HCEC 1CT (cell line): Measurements from ENCODE around the gene PITX2.

Source experiments
- DNase-seq: peaks from one replicate; pipeline ENCODE4 v3.0.0-alpha.2; 2017

PITX2 gene

DNA sequence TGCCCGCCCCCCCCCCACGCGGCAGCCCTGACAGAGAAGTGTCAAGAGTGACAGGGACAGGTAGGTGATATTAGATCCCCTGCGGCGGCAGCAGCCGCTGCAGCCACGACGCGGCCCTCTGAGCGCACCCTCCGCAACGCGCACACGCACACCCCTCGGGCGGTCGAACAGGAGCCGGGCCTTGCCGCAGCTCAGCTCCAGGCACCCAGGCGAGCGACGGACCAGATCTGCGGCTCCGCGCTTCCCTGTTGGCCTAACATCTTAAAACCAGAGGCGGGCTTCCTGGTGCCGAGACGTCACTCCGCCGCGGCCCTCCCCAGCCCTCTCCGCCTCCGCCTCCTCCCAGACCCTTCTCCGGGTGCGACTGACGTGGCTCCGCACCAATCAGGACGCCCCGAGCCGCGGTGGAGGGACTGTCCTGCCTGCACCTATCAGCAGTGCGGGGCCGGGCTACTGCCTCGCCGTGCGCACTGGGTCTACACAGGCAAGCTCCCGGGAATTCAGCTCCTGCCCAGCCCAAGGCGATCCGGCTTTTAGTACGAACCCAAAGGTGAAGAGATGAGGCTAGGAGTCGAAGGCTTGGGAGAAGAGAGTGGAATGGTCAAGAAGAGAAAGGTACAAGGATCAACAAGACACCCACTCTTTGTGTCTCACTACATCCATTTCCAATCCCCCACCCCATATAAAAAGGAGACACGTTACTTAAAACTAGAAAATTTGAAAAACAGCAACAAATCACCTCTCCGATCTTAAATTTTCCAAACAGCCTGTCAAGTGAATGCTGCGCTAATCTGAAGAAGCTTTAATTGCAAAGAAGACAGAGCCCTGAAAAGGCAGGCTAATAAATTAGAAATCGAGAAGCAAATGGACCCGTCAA, at the start of gene PITX2:
Gene PITX2, minus strand, starts transcription at position 237 of the 877 bp plus-strand sequence. CDS start 617 bp downstream, outside the sequence.
- peak; percentile 30 for DNase-seq

DNA sequence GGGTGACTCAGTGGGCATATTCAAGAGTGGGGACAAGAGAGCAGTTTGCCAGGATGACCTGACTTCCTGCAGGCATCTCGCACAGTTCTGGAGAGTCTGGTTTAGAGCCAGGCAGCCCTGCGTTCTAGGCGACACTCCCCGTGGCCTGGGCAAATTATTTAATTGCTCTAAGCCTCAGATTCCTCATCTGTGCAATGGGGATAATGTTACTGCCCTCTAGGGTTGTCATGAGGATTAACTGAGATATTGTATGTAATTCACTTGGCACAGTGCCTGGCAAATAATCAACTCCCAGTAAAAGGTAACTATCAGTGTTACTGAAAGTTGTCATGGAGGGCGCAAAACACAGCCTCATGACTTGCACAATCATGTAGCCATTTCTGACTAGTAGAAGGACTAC, 48.8 kb upstream of the PITX2 start:
- DNase-seq, result no peak

DNA sequence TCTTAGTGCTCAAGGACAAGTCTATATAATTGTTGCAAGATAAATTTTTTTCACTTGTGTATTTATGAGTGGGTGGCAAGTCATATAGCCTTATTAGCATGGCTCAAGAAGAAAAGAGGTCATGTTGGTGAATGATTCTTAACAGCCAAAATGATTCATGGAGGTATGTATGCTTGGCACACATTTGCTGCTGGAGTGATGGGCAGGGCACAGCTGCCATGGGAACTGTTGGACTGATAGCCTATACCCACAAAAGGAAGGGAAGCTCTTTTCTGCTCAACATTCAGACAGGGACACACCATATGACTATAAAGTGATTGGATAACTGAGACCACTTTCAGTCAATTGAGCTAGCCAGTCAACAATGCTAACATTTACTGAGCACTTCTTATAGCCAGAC, 46.8 kb upstream of the PITX2 start:
- no peak for DNase-seq

DNA sequence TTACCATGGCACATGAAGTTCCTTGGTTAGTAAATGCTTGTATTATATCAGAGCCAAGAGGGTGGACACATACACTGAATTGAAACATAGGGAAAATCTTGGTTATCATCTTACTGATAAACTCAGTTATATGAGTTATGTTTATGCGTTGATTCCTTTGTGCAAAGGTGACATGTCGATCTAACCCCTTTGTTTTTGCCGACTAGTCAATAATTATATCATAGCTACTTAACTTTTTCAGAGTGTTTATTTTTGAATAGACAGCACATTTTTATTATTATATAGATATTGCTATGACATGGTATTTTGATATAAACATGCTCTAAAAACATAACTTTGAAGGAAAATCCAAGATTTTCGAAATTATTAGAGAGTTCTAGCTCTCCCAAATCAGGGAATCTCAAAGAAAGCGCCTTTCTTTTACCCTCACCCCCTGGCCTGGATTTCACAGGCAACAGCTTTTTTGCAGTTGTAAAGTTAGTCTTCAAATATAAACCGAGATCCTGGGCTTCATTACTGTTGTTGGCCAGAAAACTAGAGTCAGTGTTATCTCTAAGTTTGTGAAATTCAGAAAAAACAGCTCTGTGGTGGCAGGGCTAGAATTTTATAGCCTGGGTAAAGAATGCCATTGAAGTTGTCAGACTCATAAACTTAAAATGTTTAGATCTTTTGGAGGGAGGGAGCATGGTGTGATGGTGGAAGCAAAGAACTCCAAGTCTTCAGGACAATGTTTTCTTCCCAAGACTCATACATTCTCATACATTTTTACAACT, 45.8 kb upstream of the PITX2 start:
- DNase-seq, result no peak

DNA sequence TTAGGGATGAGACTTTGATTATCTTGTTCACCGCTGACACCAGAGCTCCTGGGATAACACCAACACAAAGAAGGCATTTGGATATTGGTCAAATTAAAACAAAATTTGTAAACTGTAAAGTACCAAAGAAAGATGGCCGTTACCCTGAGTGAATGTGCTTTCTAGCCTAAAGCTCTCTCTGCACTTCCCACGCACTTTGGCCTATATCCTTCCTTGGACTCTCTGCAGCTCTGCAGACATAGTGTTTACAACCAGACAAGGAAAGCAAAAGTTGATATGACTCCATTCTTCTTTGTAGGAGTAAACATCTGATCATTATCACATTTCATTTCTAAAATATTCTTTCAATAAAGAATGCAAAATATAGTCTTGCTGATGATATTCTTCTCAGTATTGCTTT, 44.8 kb upstream of the PITX2 start:
- DNase-seq, result no peak

DNA sequence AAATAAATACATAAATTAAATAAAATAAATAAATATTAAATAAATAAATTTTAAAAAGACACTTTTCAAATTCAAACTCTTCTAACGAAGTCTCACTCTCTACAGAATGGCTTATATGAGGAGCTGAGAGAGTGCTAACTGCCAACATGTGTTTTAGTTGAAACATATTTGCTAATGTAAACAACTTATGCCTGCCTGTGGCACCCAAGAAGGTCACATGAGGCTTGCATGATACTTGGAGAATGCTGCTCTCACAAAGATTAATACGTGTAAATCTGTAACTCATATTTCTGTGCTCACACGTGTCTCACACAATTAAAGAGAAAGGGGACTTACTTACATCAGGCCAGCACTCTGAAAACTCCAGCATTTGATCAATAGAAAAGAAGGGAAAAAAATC, 43.2 kb upstream of the PITX2 start:
- no peak for DNase-seq

DNA sequence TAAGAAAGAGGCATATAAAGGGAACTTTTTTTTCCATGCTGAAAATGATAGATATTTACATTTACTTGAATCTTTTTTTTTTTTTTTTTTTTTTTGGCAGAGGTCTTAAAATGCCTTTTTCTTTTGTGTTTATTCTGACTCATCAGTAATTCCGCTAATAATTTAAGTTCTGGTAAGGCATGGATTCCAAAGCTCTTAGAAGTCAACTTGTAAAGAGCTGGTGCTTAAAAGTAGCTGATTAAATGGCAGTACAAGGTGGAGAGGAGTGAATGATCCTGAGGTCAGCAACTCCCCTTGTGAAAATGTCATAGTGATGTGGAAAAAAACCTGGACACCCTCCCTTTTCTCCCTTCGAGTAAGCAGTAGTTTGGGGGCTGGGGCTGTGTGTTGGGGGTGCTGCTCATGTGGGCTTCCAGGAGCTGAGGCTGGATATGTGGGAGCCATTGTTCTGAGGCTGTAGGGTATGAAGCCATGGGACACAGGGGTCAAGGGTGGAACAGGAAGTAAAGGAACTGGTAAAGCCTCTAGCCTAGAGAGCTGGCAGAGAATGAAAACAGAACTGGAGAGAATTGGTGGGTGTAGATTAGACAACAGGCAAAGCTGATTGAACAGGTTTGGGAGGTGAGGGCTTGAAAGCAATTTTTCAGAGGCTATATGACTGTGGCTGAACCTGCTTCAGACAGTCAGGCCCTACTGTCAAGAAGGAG, 41.0 kb upstream of the PITX2 start:
- peak; percentile 27 for DNase-seq

DNA sequence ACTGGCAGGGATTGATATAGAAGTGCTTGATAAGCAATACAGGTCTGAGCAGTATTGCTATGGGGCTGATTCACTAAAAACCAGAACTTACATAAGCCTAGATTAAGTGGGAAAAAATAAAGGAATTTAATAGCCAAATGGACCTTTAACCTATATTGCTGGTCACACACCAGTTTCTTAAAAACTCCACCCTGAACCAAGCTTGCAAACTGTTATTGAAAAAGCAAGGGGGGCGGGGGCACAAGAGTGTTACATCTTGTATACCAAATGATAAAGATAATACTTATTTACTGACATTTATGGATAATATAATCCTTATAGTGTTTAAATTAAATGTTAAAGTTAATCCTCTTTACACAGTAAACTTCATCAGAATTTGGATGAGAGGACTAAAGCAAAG, 40.3 kb upstream of the PITX2 start:
- no peak for DNase-seq

DNA sequence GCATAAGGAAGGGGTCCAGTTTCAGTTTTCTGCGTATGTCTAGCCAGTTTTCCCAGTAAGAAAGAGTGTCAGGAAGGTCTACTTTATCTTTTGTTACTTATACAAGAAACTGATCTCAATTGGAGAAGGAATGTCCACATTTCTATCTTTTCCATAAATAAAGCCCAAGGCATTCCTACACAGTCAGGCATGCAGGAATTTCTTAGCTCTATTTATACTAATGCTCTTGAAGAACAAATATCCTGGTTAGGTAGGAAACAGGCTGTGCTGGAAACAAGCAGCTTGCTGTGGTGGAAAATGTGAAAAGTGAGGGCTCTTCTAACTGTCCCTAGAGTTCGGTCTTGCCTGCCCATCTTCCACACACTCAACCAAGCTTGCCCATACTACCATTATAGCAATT, 37.9 kb upstream of the PITX2 start:
- no peak for DNase-seq

DNA sequence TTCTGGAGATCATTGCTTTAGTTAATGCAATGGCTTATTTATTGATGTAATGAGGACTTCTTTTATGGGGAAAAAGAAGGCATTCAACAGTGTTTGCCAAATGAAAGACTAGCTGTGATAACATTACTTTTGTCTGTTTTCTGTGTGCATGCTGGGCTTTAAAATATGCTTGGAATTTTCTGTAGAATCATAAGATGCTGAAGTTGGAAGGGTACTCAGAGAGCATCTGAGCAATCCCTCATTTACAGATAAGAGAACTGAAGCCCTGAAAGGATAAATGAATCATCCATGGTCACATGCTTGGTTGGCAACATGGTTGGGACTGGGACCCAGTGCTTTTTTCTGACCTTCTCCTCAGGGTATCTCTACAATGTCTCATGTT, 31.4 kb upstream of the PITX2 start:
- no peak for DNase-seq

DNA sequence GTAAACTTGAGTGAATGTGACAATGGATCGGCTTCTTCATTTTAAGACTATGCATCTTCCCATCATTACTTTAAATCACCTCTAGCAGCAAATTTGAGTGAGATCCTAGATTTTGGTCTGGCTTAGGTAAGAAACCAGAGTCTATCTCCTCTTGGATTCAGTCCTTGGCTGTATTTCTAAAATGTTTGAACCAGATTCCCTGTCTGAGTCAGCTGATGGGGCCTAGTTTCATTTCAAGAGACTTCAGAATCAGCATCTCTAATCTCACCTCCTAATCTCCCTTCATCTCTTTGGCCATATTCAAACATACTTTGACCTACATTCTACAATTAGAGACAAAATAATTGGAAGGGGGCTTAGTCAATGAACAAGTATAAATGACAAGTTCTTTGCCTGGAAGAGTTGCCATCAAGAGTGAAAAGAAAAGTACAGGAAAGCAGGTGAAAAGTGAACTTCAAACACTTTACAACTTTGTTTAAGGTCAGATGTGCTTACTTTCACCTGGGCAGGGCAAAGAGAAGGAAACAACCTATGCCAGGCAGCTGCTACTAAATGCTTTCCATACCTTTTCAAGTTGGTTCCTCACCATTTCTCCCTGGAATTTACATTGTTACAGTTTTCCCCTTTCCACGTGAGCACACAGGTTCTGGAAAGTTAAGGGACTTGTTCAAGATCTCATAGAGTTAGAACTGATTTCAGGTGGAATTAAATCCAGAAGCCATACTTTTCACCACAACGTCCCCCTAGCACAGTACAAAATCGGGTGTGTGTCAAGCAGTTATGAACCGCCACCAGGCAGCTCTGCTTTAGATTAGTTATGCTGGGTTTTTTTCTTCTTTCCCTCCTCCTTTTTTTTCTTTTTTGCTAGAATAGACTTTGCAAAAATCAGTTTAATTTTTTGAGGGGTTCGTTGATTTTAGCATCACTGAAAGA, 30.7 kb upstream of the PITX2 start:
- no peak for DNase-seq

DNA sequence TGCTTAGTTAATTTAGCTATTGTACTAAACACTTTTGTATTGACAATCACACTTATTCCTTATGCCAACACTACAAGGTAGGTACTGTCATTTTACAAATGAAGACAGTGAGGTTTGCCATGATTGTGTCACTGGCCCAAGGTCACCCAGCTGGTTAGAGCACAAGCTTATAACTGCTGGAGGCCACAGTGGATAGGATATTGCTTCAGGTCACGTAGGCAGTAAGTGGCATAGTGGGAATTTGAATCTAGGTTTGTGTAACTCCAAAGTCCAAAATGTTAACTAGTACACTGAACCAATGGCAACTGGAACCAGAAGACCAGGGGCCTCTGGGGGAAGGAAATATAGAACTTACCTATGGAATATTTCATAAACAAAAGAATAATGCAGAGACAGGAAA, 21.1 kb upstream of the PITX2 start:
- DNase-seq, result no peak

DNA sequence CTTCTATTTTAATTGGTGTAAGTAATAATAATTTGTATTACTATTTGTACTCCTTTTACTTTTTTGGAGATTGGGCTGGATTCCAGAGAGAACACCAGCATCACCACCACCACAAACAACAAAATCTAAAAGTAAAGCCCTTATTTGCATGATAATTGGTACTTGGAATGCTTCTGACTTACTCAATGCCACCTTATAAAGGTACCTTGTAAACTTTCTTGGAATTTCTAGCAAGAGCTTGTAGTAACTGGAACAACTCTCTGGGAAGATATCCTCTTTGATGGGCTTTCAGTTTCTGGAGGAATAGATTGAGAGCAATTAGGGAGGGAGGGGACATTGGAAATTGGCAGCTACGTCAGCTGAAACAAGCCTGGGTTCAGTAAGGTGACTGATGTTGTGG, 20.2 kb upstream of the PITX2 start:
- no peak for DNase-seq

DNA sequence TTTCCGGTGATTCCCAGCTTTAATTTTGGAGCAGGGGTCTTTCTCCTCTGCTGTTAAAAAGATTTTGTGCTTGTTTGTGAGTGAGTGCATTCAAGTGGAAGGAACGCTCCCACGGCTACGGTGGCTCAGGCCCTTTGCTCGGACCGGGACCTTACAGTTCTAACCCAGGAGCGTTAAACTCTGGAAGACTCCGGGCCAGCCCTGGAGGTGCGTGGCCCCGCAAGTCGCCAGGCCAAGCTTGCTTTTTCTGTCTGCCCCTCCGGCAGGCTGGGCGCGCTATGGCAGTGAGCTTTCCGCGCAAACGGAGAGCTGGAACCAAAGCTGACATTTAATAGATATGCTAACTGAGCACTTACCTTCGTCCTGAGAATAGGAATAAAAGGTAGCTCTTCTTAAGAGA, 18.3 kb upstream of the PITX2 start:
- DNase-seq, result no peak

DNA sequence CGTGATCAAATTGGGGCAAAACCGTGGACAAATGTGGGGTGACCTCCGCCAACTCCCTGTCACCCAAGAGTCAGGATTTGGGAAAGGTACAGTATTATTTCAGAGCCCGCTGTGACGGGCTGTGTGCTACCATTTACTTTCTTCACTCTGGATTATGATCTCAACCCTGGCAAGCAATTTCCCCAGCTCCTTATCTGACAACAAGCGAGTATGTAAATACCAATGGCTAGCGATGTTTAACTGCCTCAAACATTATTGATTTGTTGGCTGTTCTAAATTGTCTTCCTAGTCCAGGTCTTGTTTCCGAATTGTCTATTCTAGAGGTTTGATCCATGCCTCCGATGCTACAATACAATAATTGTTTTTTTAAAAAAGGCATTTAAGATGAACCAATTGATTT, 17.7 kb upstream of the PITX2 start:
- DNase-seq, result no peak

DNA sequence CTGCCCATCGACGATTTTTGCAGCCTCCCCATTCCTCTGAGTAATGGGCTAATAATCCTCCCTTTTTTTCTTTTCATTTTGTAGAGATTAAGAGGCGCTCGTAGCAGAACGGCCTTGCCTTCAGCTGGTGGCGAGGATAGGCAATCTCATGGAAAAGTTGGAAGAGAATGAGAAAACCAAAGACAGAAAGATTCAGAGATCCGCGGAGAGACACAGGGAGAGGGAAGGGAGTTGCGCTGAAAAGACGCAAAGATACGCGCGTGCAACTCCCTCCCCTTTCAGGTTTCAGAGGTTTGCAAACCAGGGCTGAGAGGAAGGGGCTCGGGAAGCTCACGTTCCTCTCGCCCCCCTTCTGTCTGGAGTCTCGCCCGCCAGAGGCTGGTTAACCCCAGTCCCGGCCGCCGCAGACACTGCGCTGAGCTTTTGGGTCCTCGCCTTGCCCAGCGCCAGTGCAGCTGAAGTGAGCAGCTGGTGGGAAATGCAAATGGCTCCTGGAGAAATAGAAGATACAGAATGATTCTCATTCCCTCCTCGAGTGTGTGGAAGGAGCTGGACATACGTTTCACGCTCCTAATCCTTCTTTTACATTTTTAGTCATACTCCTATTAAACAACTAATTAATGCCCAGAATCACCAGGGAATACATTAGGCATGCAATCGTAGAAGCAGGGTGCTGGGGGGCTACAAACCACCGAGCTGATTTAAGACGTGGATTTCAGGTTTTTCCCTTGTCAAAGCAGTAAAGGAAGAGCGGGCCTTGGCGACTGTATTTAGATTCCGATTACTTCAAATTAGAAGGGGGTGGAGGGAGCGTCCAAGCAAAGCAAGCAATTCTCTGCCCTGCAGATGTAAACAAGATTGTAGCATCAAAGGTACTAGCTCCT, 16.6 kb upstream of the PITX2 start:
- DNase-seq, result no peak

DNA sequence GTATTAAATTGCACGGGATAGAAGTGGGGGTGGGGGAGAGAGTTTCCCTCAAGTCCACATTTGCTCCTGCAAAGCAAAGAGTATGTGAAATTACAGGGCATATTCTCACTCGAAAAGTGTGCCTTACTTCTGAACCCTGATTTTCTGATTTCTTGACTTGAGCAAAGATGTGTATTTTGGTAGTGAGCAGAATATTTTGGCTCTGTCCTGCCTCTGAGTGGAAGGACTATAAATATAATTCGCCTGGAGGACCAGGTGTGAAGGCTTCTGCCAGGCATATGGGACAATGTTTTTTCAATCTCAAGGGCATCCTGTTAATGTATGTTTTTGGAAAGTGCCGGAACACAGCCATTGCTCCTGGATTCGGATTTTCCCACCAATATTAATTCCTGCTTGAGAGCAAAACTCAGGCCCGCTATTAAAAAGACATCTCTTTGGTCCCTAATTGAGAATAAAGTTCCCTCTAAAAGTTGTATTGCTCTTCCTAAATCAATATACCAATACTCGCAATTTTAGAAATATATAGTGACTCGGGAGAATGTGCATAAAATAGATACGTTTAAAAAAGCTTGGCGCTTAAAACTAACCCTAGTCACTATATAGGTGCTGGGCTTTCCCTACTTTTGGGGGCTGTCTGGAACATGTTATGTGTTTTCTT, 15.3 kb upstream of the PITX2 start:
- DNase-seq, result no peak

DNA sequence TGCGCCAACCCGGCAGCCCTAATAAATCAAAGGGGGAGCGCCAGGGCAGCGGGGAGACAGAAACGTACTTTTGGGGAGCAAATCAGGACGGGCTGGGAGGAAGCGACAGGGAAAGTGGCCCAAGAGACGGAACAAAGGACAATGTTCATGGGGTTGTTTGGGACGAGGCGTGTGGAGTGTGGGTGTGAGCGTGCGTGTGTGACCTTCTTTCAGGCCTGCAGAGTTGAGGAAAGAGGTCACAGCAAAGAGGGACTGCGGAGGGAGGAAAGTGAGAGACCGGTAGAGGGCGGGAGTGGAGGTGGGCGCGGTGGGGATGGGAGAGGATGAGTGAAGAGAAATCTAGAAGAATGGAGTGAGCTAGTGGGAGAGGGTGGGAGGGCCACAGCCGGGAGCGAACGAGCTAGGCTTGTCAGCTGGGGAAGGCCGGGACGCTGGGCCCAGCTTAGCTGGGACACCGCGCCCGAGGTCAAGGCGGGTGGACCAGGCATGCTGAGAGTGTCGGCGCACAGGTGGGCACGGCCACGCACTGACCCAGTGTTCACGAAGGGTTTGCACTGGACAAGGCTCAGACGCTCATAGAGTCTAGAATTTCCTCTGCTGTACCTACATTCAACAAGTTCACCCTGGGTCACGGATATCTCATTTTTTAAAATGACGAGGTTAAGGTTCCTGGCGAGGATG, 14.7 kb upstream of the PITX2 start:
- no peak for DNase-seq

DNA sequence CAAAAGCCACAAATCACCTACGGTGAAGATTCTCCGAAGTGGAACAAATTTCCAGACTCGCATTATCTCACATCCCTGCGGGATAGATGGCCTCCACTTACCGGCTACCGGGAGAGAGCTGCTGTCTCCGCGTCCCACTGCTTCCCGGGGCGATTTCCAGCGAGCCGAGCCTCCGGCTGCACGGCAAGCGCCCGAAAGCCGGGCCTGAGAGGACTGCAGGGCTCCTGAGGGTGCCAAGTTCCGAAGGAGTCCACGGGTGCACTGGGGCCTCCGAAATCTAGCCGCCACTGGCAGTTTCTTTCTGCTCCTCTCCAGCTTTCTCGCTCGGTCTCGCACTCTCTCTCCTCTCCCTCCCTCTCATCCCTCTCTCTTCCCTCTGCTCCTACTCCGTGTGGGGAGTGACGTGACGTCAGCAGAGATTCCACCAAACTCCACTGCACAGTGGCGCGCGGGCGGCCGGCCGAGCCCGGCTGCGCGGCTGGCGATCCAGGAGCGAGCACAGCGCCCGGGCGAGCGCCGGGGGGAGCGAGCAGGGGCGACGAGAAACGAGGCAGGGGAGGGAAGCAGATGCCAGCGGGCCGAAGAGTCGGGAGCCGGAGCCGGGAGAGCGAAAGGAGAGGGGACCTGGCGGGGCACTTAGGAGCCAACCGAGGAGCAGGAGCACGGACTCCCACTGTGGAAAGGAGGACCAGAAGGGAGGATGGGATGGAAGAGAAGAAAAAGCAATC, 14.0 kb upstream of the PITX2 start:
- no peak for DNase-seq
